ENCODE results near the gene MCM3. TPM values are rescaled to one million over a fixed set of nuclear protein-coding genes. Genes with fewer than 3 reads are reported as not detected.

MCM3 gene
- total RNA-seq, 2 donors from 2014 or later: 168 to 172 TPM

DNA sequence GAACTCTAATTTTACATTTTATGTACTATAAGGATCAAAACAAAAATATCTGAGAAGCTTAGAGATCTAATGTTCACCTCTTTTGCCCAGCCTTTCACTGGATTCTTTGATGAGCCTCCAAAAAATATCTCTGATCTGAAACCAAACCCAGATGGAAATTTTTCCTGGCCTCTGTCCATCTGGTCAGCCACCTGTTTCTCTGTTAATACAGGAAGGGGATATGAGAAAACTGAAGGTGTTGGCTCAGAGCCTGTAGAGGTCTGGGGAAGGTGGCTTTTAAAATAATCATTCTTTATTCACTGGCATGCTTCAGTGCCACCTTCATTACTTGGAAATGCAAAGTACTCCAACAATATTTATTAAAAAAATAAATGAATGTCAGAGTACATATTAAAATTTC is 8.5 kb upstream of the MCM3 start:
- Mint-ChIP-seq H3K36me3 (ENCODE audit: low read depth) (peaks cover 2% of the 10 kb centered on the region), H3K27ac (no peak overlapping the region), H3K9me3 (peaks cover 21% of the 10 kb centered on the region), H3K4me3 (no peak overlapping the region), H3K27me3 (ENCODE audit: insufficient read depth) (no peaks in the 10 kb centered on the region), H3K4me1 (no peaks in the 10 kb centered on the region)
- no peaks in the 10 kb centered on the region for H3K36me3 ChIP-seq (ENCODE audit: control insufficient read depth, insufficient read depth, low read length)
- no peaks in the 10 kb centered on the region for H3K27me3 ChIP-seq (ENCODE audit: control insufficient read depth, insufficient read depth, low read length, poor library complexity, severe bottlenecking)
- TF ChIP-seq CTCF (conservative IDR thresholded peaks at IDR 0.05): no peak
- no peak overlapping the region for H3K4me3 ChIP-seq (ENCODE audit: low read length)
- no peak overlapping the region for H3K27ac ChIP-seq (ENCODE audit: low read depth, low read length)
- peaks cover 12% of the 10 kb centered on the region for H3K9me3 ChIP-seq (ENCODE audit: control insufficient read depth, low read length)
- no peak overlapping the region for H3K9ac ChIP-seq (ENCODE audit: extremely low read depth, low read length, poor library complexity, severe bottlenecking)
- no peaks in the 10 kb centered on the region for H3K4me1 ChIP-seq (ENCODE audit: control insufficient read depth, insufficient read depth, low read length)
- no peak for DNase-seq

DNA sequence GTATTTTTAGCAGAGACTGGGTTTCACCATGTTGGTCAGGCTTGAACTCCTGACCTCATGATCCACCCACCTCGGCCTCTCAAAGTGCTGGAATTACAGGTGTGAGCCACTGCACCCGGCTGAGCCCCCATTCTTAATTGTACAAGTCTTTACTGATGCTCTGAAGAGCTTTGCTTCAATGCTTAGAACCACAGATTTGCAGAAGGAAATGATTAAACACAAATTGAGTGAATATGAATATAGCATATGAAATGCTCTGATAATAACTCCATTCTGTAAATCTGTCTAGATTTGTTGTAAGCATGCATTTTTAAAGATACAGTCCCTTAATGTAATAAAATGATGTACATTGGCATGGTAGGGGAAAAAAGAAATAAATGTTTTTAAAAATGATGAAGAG is 4.3 kb upstream of the MCM3 start:
- Histone ChIP-seq H3K4me1 (ENCODE audit: control insufficient read depth, insufficient read depth, low read length) (no peaks in the 10 kb centered on the region), H3K27ac (ENCODE audit: low read depth, low read length) (no peak overlapping the region), H3K36me3 (ENCODE audit: control insufficient read depth, insufficient read depth, low read length) (no peaks in the 10 kb centered on the region), H3K9ac (ENCODE audit: extremely low read depth, low read length, poor library complexity, severe bottlenecking) (no peak overlapping the region), H3K4me3 (ENCODE audit: low read length) (no peak overlapping the region), H3K27me3 (ENCODE audit: control insufficient read depth, insufficient read depth, low read length, poor library complexity, severe bottlenecking) (no peaks in the 10 kb centered on the region), H3K9me3 (ENCODE audit: control insufficient read depth, low read length) (no peaks in the 10 kb centered on the region)
- Mint-ChIP-seq H3K27ac (no peak overlapping the region), H3K4me3 (no peak overlapping the region), H3K27me3 (ENCODE audit: insufficient read depth) (no peaks in the 10 kb centered on the region), H3K4me1 (peaks cover 1% of the 10 kb centered on the region), H3K9me3 (no peaks in the 10 kb centered on the region), H3K36me3 (ENCODE audit: low read depth) (no peaks in the 10 kb centered on the region)
- no peak for TF ChIP-seq CTCF (conservative IDR thresholded peaks at IDR 0.05)
- no peak for DNase-seq
- 92 to 100% methylated on average over 2 of the region's 2 CpGs for WGBS, 2 experiments (ENCODE audit: insufficient coverage in 1 of 2, insufficient read length in 1 of 2)

- no peak for DNase-seq
- Histone ChIP-seq H3K27ac (ENCODE audit: low read depth, low read length) (no peak overlapping the region), H3K4me1 (ENCODE audit: control insufficient read depth, insufficient read depth, low read length) (no peaks in the 10 kb centered on the region), H3K4me3 (ENCODE audit: low read length) (no peak overlapping the region), H3K36me3 (ENCODE audit: control insufficient read depth, insufficient read depth, low read length) (no peaks in the 10 kb centered on the region), H3K27me3 (ENCODE audit: control insufficient read depth, insufficient read depth, low read length, poor library complexity, severe bottlenecking) (no peaks in the 10 kb centered on the region), H3K9me3 (ENCODE audit: control insufficient read depth, low read length) (no peaks in the 10 kb centered on the region), H3K9ac (ENCODE audit: extremely low read depth, low read length, poor library complexity, severe bottlenecking) (no peak overlapping the region)
- H3K27ac Mint-ChIP-seq: no peak overlapping the region
- H3K27me3 Mint-ChIP-seq (ENCODE audit: insufficient read depth): no peaks in the 10 kb centered on the region
- peaks cover 3% of the 10 kb centered on the region for H3K36me3 Mint-ChIP-seq (ENCODE audit: low read depth)
- no peaks in the 10 kb centered on the region for H3K9me3 Mint-ChIP-seq
- no peak overlapping the region for H3K4me3 Mint-ChIP-seq
- 89% methylated on average over 5 to 7 of the region's 7 CpGs for WGBS, 2 experiments (ENCODE audit: insufficient coverage in 1 of 2, insufficient read length in 1 of 2)
- H3K4me1 Mint-ChIP-seq: peaks cover 5% of the 10 kb centered on the region
- no peak for TF ChIP-seq CTCF (conservative IDR thresholded peaks at IDR 0.05)
Measured at GRCh38 chr6:52288216-52288615, 3.7 kb upstream of the MCM3 start.
